Neural progenitor cell (in vitro differentiated cells): ENCODE results near the gene SGO2. TPM values are rescaled to one million over a fixed set of nuclear protein-coding genes. Genes with fewer than 3 reads are reported as not detected.
"Not testable (repeated sequence)": the region's sequence is repeated elsewhere in the genome, so short reads cannot be mapped to it uniquely, and the experiment has no call there.

Source experiments
- DNase-seq: peaks from one replicate; pipeline ENCODE4 v3.0.0-alpha.2; 2016; ENCODE audit warnings: low spot score
- H2AFZ ChIP-seq: fragments of 200-600 bp; sonication (generic); replicated peaks from 2 replicates; pipeline ENCODE4 v1.6.1; 2016; ENCODE audit warnings: antibody characterized with exemption
- H3F3A ChIP-seq: fragments of 200-600 bp; sonication (generic); 2 replicates; pipeline ENCODE4 v1.6.1; 2016; ENCODE audit warnings: antibody characterized with exemption, low read depth
- H3K27ac ChIP-seq: fragments of 200-600 bp; sonication (generic); 2 replicates; pipeline ENCODE4 v1.5.1; 2016; ENCODE audit warnings: mild to moderate bottlenecking
- H3K27me3 ChIP-seq: fragments of 200-600 bp; sonication (generic); 2 replicates; pipeline ENCODE4 v1.6.1; 2016; ENCODE audit warnings: mild to moderate bottlenecking, moderate library complexity
- H3K36me3 ChIP-seq: fragments of 200-600 bp; sonication (generic); 2 replicates; pipeline ENCODE4 v1.5.1; 2016
- H3K4me1 ChIP-seq: fragments of 200-600 bp; sonication (generic); 2 replicates; pipeline ENCODE4 v1.6.1; 2016; ENCODE audit warnings: mixed run types
- H3K4me2 ChIP-seq: fragments of 200-600 bp; sonication (generic); 2 replicates; pipeline ENCODE4 v1.6.1; 2016
- H3K4me3 ChIP-seq: fragments of 200-600 bp; sonication (generic); 2 replicates; pipeline ENCODE4 v1.5.1; 2016
- H3K79me2 ChIP-seq: fragments of 200-600 bp; sonication (generic); 2 replicates; pipeline ENCODE4 v1.6.1; 2016; ENCODE audit warnings: low read depth
- H3K9ac ChIP-seq: fragments of 200-600 bp; sonication (generic); 2 replicates; pipeline ENCODE4 v1.6.1; 2016
- H3K9me3 ChIP-seq: fragments of 200-600 bp; sonication (generic); 2 replicates; pipeline ENCODE4 v1.5.1; 2016; ENCODE audit warnings: low read depth
- H4K20me1 ChIP-seq: fragments of 200-600 bp; sonication (generic); 2 replicates; pipeline ENCODE4 v1.6.1; 2016; ENCODE audit warnings: low read depth
- H3K27ac Mint-ChIP-seq: 3 replicates; pipeline ENCODE4 v1.8.0; 2021; ENCODE audit warnings: mixed read lengths
- H3K27me3 Mint-ChIP-seq: 2 replicates; pipeline ENCODE4 v1.8.0; 2022; ENCODE audit warnings: low read depth, mild to moderate bottlenecking, inconsistent platforms, moderate library complexity, mixed read lengths; ENCODE audit not compliant: insufficient read depth
- H3K36me3 Mint-ChIP-seq: 3 replicates; pipeline ENCODE4 v1.8.0; 2021; ENCODE audit warnings: mixed read lengths
- H3K4me1 Mint-ChIP-seq: 3 replicates; pipeline ENCODE4 v1.8.0; 2021; ENCODE audit warnings: mixed read lengths
- H3K4me3 Mint-ChIP-seq: 3 replicates; pipeline ENCODE4 v1.8.0; 2021; ENCODE audit warnings: mild to moderate bottlenecking, moderate library complexity, mixed read lengths
- H3K9me3 Mint-ChIP-seq: 3 replicates; pipeline ENCODE4 v1.8.0; 2020; ENCODE audit warnings: mixed read lengths
- CTCF ChIP-seq: fragments of 200-600 bp; sonication (generic); IDR thresholded peaks from 2 replicates; pipeline ENCODE4 v1.5.1; 2017; ENCODE audit warnings: antibody characterized with exemption, mild to moderate bottlenecking
- EZH2 ChIP-seq: fragments of 200-600 bp; sonication (generic); IDR thresholded peaks from 2 replicates; pipeline ENCODE4 v1.6.1; 2017; ENCODE audit warnings: antibody characterized with exemption, mild to moderate bottlenecking, moderate library complexity
- EZH2phosphoT487 ChIP-seq: fragments of 200-600 bp; sonication (generic); IDR thresholded peaks from 2 replicates; pipeline ENCODE4 v1.6.1; 2017; ENCODE audit warnings: antibody characterized with exemption
- total RNA-seq: library from RNA; depleted of rRNA; stranded (reverse); fragments of >200 nt; gene quantifications from 2 replicates; pipeline ENCODE4 v1.2.3, GENCODE V29; 2015; ENCODE audit warnings: low replicate concordance

SGO2 gene
- total RNA-seq, 1 donor from 2014 or later, result 83.8 TPM

GRCh38 chr2:200609028-200609614 lies 83.1 kb downstream of the SGO2 start:
- Histone ChIP-seq H3K36me3 (no peaks in the 10 kb centered on the region), H3K27ac (no peak overlapping the region), H4K20me1 (no peaks in the 10 kb centered on the region), H3K9ac (no peak overlapping the region), H3K79me2 (no peaks in the 10 kb centered on the region), H3K9me3 (no peaks in the 10 kb centered on the region), H3K27me3 (no peaks in the 10 kb centered on the region), H3K4me3 (no peak overlapping the region), H3K4me1 (no peaks in the 10 kb centered on the region), H3F3A (no peaks in the 10 kb centered on the region), H2AFZ (no peak overlapping the region), H3K4me2 (no peak overlapping the region)
- no peaks in the 10 kb centered on the region for H3K4me1 Mint-ChIP-seq
- DNase-seq, result no peak
- TF ChIP-seq EZH2 (no peak), EZH2phosphoT487 (no peak), CTCF (no peak)
- H3K36me3 Mint-ChIP-seq, result no peaks in the 10 kb centered on the region
- H3K27me3 Mint-ChIP-seq, result peaks cover 8% of the 10 kb centered on the region
- H3K4me3 Mint-ChIP-seq, result no peak overlapping the region
- peaks cover 3% of the 10 kb centered on the region for H3K9me3 Mint-ChIP-seq
- H3K27ac Mint-ChIP-seq, result no peak overlapping the region

- not testable (repeated sequence) for H3K27ac ChIP-seq, H3K27me3 Mint-ChIP-seq, H3F3A ChIP-seq, H3K79me2 ChIP-seq, H3K4me2 ChIP-seq, H3K36me3 Mint-ChIP-seq, H3K4me1 Mint-ChIP-seq, H3K9me3 Mint-ChIP-seq, H3K27ac Mint-ChIP-seq, H3K4me3 ChIP-seq, H3K9ac ChIP-seq, H3K4me1 ChIP-seq, H3K9me3 ChIP-seq, H3K36me3 ChIP-seq, H3K27me3 ChIP-seq, DNase-seq, H2AFZ ChIP-seq, H3K4me3 Mint-ChIP-seq, H4K20me1 ChIP-seq
These were observed 84.2 kb downstream of the SGO2 start for GRCh38 chr2:200610217-200610616.

GRCh38 chr2:200613692-200614091 lies 87.7 kb downstream of the SGO2 start:
- Histone ChIP-seq H3F3A (no peaks in the 10 kb centered on the region), H3K4me3 (no peak overlapping the region), H3K4me2 (no peak overlapping the region), H3K36me3 (no peaks in the 10 kb centered on the region), H3K27ac (no peak overlapping the region), H3K79me2 (no peaks in the 10 kb centered on the region), H2AFZ (no peak overlapping the region), H3K9ac (no peak overlapping the region), H3K27me3 (no peaks in the 10 kb centered on the region), H3K9me3 (no peaks in the 10 kb centered on the region), H4K20me1 (no peaks in the 10 kb centered on the region), H3K4me1 (no peaks in the 10 kb centered on the region)
- DNase-seq, result no peak
- H3K27ac Mint-ChIP-seq, result no peak overlapping the region
- no peaks in the 10 kb centered on the region for H3K9me3 Mint-ChIP-seq
- no peak overlapping the region for H3K4me3 Mint-ChIP-seq
- no peaks in the 10 kb centered on the region for H3K36me3 Mint-ChIP-seq
- H3K27me3 Mint-ChIP-seq, result peaks cover 7% of the 10 kb centered on the region
- H3K4me1 Mint-ChIP-seq, result no peaks in the 10 kb centered on the region
- TF ChIP-seq EZH2phosphoT487, result no peak
- no peak for TF ChIP-seq EZH2
- no peak for TF ChIP-seq CTCF

- TF ChIP-seq EZH2phosphoT487 (no peak), CTCF (no peak), EZH2 (no peak)
- no peaks in the 10 kb centered on the region for H4K20me1 ChIP-seq
- no peak overlapping the region for H2AFZ ChIP-seq
- Mint-ChIP-seq H3K4me3 (no peak overlapping the region), H3K27me3 (peaks cover 7% of the 10 kb centered on the region), H3K27ac (peak overlapping the region; percentile 57), H3K9me3 (no peaks in the 10 kb centered on the region), H3K4me1 (no peaks in the 10 kb centered on the region), H3K36me3 (no peaks in the 10 kb centered on the region)
- H3F3A ChIP-seq, result no peaks in the 10 kb centered on the region
- no peak for DNase-seq
- no peaks in the 10 kb centered on the region for H3K27me3 ChIP-seq
- H3K9me3 ChIP-seq, result no peaks in the 10 kb centered on the region
- H3K27ac ChIP-seq, result no peak overlapping the region
- H3K36me3 ChIP-seq, result no peaks in the 10 kb centered on the region
- no peak overlapping the region for H3K4me2 ChIP-seq
- H3K4me1 ChIP-seq, result no peaks in the 10 kb centered on the region
- no peaks in the 10 kb centered on the region for H3K79me2 ChIP-seq
- no peak overlapping the region for H3K4me3 ChIP-seq
- no peak overlapping the region for H3K9ac ChIP-seq
These were observed 88.2 kb downstream of the SGO2 start for GRCh38 chr2:200614249-200614648.
